OCI-LY7 (cell line): Measurements from ENCODE around the gene PTGIR.

Experiments used
- CTCF ChIP-seq: fragments of 200-600 bp; sonication (generic); conservative IDR thresholded peaks from 2 replicates; pipeline ENCODE4 v1.5.1; 2014; ENCODE audit warnings: mild to moderate bottlenecking, antibody characterized with exemption, low read length, moderate library complexity, mixed read lengths
- EZH2phosphoT487 ChIP-seq: fragments of 200-600 bp; sonication (generic); IDR thresholded peaks from 2 replicates; pipeline ENCODE4 v1.6.1; 2018; ENCODE audit warnings: low read depth, borderline replicate concordance, mild to moderate bottlenecking, mixed run types, antibody characterized with exemption, low read length, moderate library complexity, mixed read lengths

- TF ChIP-seq CTCF (no peak), EZH2phosphoT487 (no peak)
These were observed 21.5 kb upstream of the PTGIR start for GRCh38 chr19:46646402-46646801.
